Measurements from ENCODE around the gene GOLGA6L7. TPM values are rescaled to one million over a fixed set of nuclear protein-coding genes. Genes with fewer than 3 reads are reported as not detected.

Gene GOLGA6L7
- total and polyA plus RNA-seq, 2 of the 13 experiments (the other 11 are each of a cell fraction or from before 2014, with no cell fraction given): not detected

DNA sequence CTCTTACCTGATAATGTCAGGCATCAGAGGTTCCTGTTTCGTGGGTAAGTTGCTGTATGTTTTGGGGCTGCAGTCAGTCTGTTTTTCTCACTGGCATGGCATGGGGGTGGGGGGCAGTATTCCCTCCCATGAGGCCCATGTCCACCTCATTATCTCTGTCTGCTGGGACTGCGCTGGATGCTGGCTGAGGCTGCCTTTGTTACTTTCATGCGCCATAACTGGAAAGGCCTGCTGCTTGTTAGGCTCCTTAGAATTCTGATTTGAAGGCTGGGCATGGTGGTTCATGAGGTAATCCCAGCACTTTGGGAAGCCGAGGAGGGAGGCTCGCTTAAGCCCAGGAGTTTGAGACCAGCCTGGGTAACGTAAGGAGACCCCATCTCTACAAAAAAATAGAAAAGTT, 47.1 kb upstream of the GOLGA6L7 start:
- Histone ChIP-seq H3K27ac (ENCODE audit: extremely low read length, insufficient read depth, low read length) (no peak overlapping the region), H3K4me1 (ENCODE audit: insufficient read depth, low read length) (peaks cover 11% of the 10 kb centered on the region), H3K27me3 (ENCODE audit: control insufficient read depth in 1 of 2, insufficient read depth in 2 of 2, low read length in 2 of 2) (peaks cover 0 to 5% of the 10 kb centered on the region in 2 experiments; a peak in 1 of 5 replicates), H3K4me3 (replicated peaks in 1 of 3; ENCODE audit: insufficient read depth in 1 of 3, low read depth in 2 of 3, low read length in 3 of 3) (no peak overlapping the region), H3K4me2 (ENCODE audit: low read depth, low read length) (no peak overlapping the region), H3K79me2 (ENCODE audit: insufficient read depth, low read length) (no peaks in the 10 kb centered on the region), H3K9me3 (ENCODE audit: low read length) (no peaks in the 10 kb centered on the region), H2AFZ (ENCODE audit: low read length) (no peak overlapping the region), H4K20me1 (ENCODE audit: insufficient read depth, low read length) (no peaks in the 10 kb centered on the region), H3K9ac (ENCODE audit: insufficient read depth, low read depth, low read length) (no peak overlapping the region), H3K36me3 (replicated peaks in 1 of 2; ENCODE audit: control insufficient read depth in 1 of 2, insufficient read depth in 2 of 2, low read length in 2 of 2) (no peaks in the 10 kb centered on the region)
- no TSS peak for BruUV-seq (replicated peaks)
- no peak for FAIRE-seq
- ATAC-seq: no peak
- in situ Hi-C loops (cut with HindIII; ENCODE audit: extremely low pct_ligation_motif_present, low pct_unique_long_range_greater_than_20kb): no loop called here
- intact Hi-C loops (cut with micrococcal nuclease; ENCODE audit: unreplicated experiment): no loop called here
- TF ChIP-seq ZNF552 (CRISPR knock-in tag; IDR thresholded peaks at IDR 0.05; ENCODE audit: borderline replicate concordance): no peak
- no peak for TF ChIP-seq ZNF451 (CRISPR knock-in tag; IDR thresholded peaks at IDR 0.05)
- TF ChIP-seq CHD4 (IDR thresholded peaks at IDR 0.05; ENCODE audit: borderline replicate concordance, low read length): no peak
- no peak for TF ChIP-seq SAFB2 (CRISPR knock-in tag; IDR thresholded peaks at IDR 0.05; ENCODE audit: borderline replicate concordance, low read depth)
- TF ChIP-seq SMYD3 (CRISPR knock-in tag; IDR thresholded peaks at IDR 0.05): no peak
- TF ChIP-seq ZNF547 (CRISPR knock-in tag; IDR thresholded peaks at IDR 0.05): no peak
- TF ChIP-seq ZNF337 (CRISPR knock-in tag; IDR thresholded peaks at IDR 0.05; ENCODE audit: borderline replicate concordance, low read depth): no peak
- TF ChIP-seq AGO2 (optimal IDR thresholded peaks at IDR 0.05; ENCODE audit: low read depth, low read length): no peak
- no peak for TF ChIP-seq NR1H2 (CRISPR knock-in tag; IDR thresholded peaks at IDR 0.05; ENCODE audit: borderline replicate concordance, low read depth)
- TF ChIP-seq DZIP1 (CRISPR knock-in tag; IDR thresholded peaks at IDR 0.05): no peak
- TF ChIP-seq ZIK1 (CRISPR knock-in tag; IDR thresholded peaks at IDR 0.05; ENCODE audit: borderline replicate concordance, low read depth): no peak
- TF ChIP-seq TOE1 (CRISPR knock-in tag; IDR thresholded peaks at IDR 0.05): no peak
- TF ChIP-seq REL (CRISPR knock-in tag; conservative IDR thresholded peaks at IDR 0.05): no peak
- ChIA-PET CTCF (ENCODE audit: low intra/inter-chr PET ratio, low total read pairs) (no interaction called here), POLR2A (no interaction called here)
- 68% methylated on average over 5 of the region's 6 CpGs for WGBS (ENCODE audit: low lambda C conversion rate)
- DNase-seq (ENCODE audit: low spot score): no peak

Measured in HepG2 (cell line).